Adipocyte (in vitro differentiated cells): Measurements from ENCODE around the gene GALNT9.

Experiments used
- DNase-seq: peaks from one replicate; pipeline ENCODE4 v3.0.0-alpha.2; 2015; ENCODE audit warnings: low read depth
- H3K27me3 ChIP-seq: replicated peaks from 2 replicates; pipeline ENCODE4 v1.7.0; 2013; ENCODE audit warnings: mild to moderate bottlenecking, low read length, moderate library complexity; ENCODE audit not compliant: control insufficient read depth, insufficient read depth
- H3K36me3 ChIP-seq: 2 replicates; pipeline ENCODE4 v1.7.0; 2013; ENCODE audit warnings: low read length, mild to moderate bottlenecking, moderate library complexity; ENCODE audit not compliant: control insufficient read depth, insufficient read depth, severe bottlenecking
- H3K4me1 ChIP-seq: 2 replicates; pipeline ENCODE4 v1.7.0; 2013; ENCODE audit warnings: mild to moderate bottlenecking, low read length, moderate library complexity; ENCODE audit not compliant: control insufficient read depth, insufficient read depth
- H3K4me3 ChIP-seq: 2 replicates; pipeline ENCODE4 v1.7.0; 2013; ENCODE audit warnings: mild to moderate bottlenecking, low read length, moderate library complexity
- H3K9ac ChIP-seq: 2 replicates; pipeline ENCODE4 v1.7.0; 2013; ENCODE audit warnings: mild to moderate bottlenecking, low read length, moderate library complexity
- H3K9me3 ChIP-seq: 2 replicates; pipeline ENCODE4 v1.7.0; 2013; ENCODE audit warnings: mild to moderate bottlenecking, low read length, moderate library complexity; ENCODE audit not compliant: control insufficient read depth

GALNT9 gene

GRCh38 chr12:132186857-132187620, 142.3 kb downstream of the GALNT9 start:
- no peak for DNase-seq

GRCh38 chr12:132186208-132186856, 143.1 kb downstream of the GALNT9 start:
- peaks cover 5% of the 10 kb centered on the region for H3K4me1 ChIP-seq
- H3K9me3 ChIP-seq = no peaks in the 10 kb centered on the region
- H3K9ac ChIP-seq = no peak overlapping the region
- no peak for DNase-seq
- peaks cover 34% of the 10 kb centered on the region for H3K27me3 ChIP-seq
- no peak overlapping the region for H3K4me3 ChIP-seq
- H3K36me3 ChIP-seq = no peaks in the 10 kb centered on the region

More at GRCh38 chr12:132186857-132187620, 142.3 kb downstream of the GALNT9 start:
- H3K9me3 ChIP-seq = no peaks in the 10 kb centered on the region
- H3K36me3 ChIP-seq = no peaks in the 10 kb centered on the region
- no peak overlapping the region for H3K9ac ChIP-seq
- H3K4me3 ChIP-seq = no peak overlapping the region
- peaks cover 5% of the 10 kb centered on the region for H3K4me1 ChIP-seq
- peaks cover 34% of the 10 kb centered on the region for H3K27me3 ChIP-seq

- H3K4me1 ChIP-seq = peaks cover 5% of the 10 kb centered on the region
- H3K27me3 ChIP-seq = peaks cover 37% of the 10 kb centered on the region
- no peak for DNase-seq
- H3K9ac ChIP-seq = no peak overlapping the region
- H3K36me3 ChIP-seq = no peaks in the 10 kb centered on the region
- no peaks in the 10 kb centered on the region for H3K9me3 ChIP-seq
- H3K4me3 ChIP-seq = no peak overlapping the region
These were observed 143.7 kb downstream of the GALNT9 start for GRCh38 chr12:132185705-132186104.

- no peak overlapping the region for H3K9ac ChIP-seq
- peaks cover 54% of the 10 kb centered on the region for H3K27me3 ChIP-seq
- H3K4me3 ChIP-seq = no peak overlapping the region
These were observed 146.6 kb downstream of the GALNT9 start for GRCh38 chr12:132182711-132183365.

GRCh38 chr12:132182206-132182710, 147.1 kb downstream of the GALNT9 start:
- H3K27me3 ChIP-seq = peaks cover 56% of the 10 kb centered on the region
- H3K9ac ChIP-seq = no peak overlapping the region
- no peaks in the 10 kb centered on the region for H3K4me1 ChIP-seq
- H3K36me3 ChIP-seq = no peaks in the 10 kb centered on the region
- H3K9me3 ChIP-seq = no peaks in the 10 kb centered on the region
- no peak for DNase-seq
- no peak overlapping the region for H3K4me3 ChIP-seq

More at GRCh38 chr12:132182711-132183365, 146.6 kb downstream of the GALNT9 start:
- no peaks in the 10 kb centered on the region for H3K9me3 ChIP-seq
- no peak for DNase-seq
- no peaks in the 10 kb centered on the region for H3K4me1 ChIP-seq
- H3K36me3 ChIP-seq = no peaks in the 10 kb centered on the region

- no peak for DNase-seq
- Histone ChIP-seq H3K36me3 (no peaks in the 10 kb centered on the region), H3K9ac (no peak overlapping the region), H3K4me1 (no peaks in the 10 kb centered on the region), H3K4me3 (no peak overlapping the region), H3K27me3 (peaks cover 62% of the 10 kb centered on the region), H3K9me3 (no peaks in the 10 kb centered on the region)
These were observed 147.7 kb downstream of the GALNT9 start for GRCh38 chr12:132181570-132182200.

GRCh38 chr12:132180648-132181546, 148.5 kb downstream of the GALNT9 start:
- H3K27me3 ChIP-seq = peaks cover 68% of the 10 kb centered on the region
- no peak for DNase-seq

GRCh38 chr12:132179431-132180362, 149.7 kb downstream of the GALNT9 start:
- peaks cover 71% of the 10 kb centered on the region for H3K27me3 ChIP-seq

More at GRCh38 chr12:132180648-132181546, 148.5 kb downstream of the GALNT9 start:
- Histone ChIP-seq H3K4me1 (no peaks in the 10 kb centered on the region), H3K9ac (no peak overlapping the region), H3K36me3 (no peaks in the 10 kb centered on the region), H3K4me3 (no peak overlapping the region), H3K9me3 (no peaks in the 10 kb centered on the region)

GRCh38 chr12:132178801-132179401, 150.5 kb downstream of the GALNT9 start:
- Histone ChIP-seq H3K9ac (no peak overlapping the region), H3K27me3 (peaks cover 74% of the 10 kb centered on the region), H3K9me3 (no peaks in the 10 kb centered on the region), H3K36me3 (no peaks in the 10 kb centered on the region), H3K4me1 (no peaks in the 10 kb centered on the region), H3K4me3 (no peak overlapping the region)
- DNase-seq = no peak

More at GRCh38 chr12:132179431-132180362, 149.7 kb downstream of the GALNT9 start:
- no peak for DNase-seq
- no peaks in the 10 kb centered on the region for H3K9me3 ChIP-seq
- H3K9ac ChIP-seq = no peak overlapping the region
- H3K4me3 ChIP-seq = no peak overlapping the region
- no peaks in the 10 kb centered on the region for H3K4me1 ChIP-seq
- no peaks in the 10 kb centered on the region for H3K36me3 ChIP-seq
